Kidney (tissue), 14 donors: ENCODE measurements around the gene RPS6KL1. TPM values are rescaled to one million over a fixed set of nuclear protein-coding genes. Genes with fewer than 3 reads are reported as not detected.

ENCODE experiments used
- DNase-seq, 5 donors: peaks; one replicate each; pipeline ENCODE4 v3.0.0-alpha.2; 2013 to 2020
- FAIRE-seq: peaks from 2 replicates; lab custom pipeline; 2012; peaks lifted over from hg19 to GRCh38; lab: Jason Lieb, UNC
- H3K27ac ChIP-seq, 2 donors: one replicate each; pipeline ENCODE4 v1.7.0; 2013; ENCODE audit warnings: low read depth in 2 of 2, low read length in 2 of 2, inconsistent platforms in 1 of 2
- H3K27me3 ChIP-seq: one replicate; pipeline ENCODE4 v1.7.1; 2013; ENCODE audit warnings: low read length, inconsistent platforms; ENCODE audit not compliant: control insufficient read depth, insufficient read depth
- H3K36me3 ChIP-seq, 3 donors: one replicate each; pipeline versions ENCODE4 v1.7.0 to v1.7.1; 2013; ENCODE audit warnings: low read length in 3 of 3, control low read depth in 1 of 3, inconsistent platforms in 1 of 3; ENCODE audit not compliant: insufficient read depth in 3 of 3, control insufficient read depth in 2 of 3
- H3K4me1 ChIP-seq, 3 donors: one replicate each; pipeline versions ENCODE4 v1.7.0 to v1.7.1; 2013; ENCODE audit warnings: low read length in 3 of 3, inconsistent platforms in 1 of 3, low read depth in 1 of 3; ENCODE audit not compliant: control insufficient read depth in 2 of 3, insufficient read depth in 2 of 3
- H3K4me3 ChIP-seq, 3 donors: one replicate each; pipeline versions ENCODE4 v1.7.0 to v1.8.1; 2013; ENCODE audit warnings: low read length in 3 of 3, control low read depth in 1 of 3, inconsistent platforms in 1 of 3
- H3K9ac ChIP-seq, 3 donors: one replicate each; pipeline versions ENCODE4 v1.7.0 to v1.7.1; 2013; ENCODE audit warnings: low read length in 3 of 3, control low read depth in 1 of 3, inconsistent platforms in 1 of 3
- H3K9me3 ChIP-seq, 3 donors: one replicate each; pipeline versions ENCODE4 v1.7.0 to v1.7.1; 2013; ENCODE audit warnings: low read length in 3 of 3, control low read depth in 1 of 3, inconsistent platforms in 1 of 3; ENCODE audit not compliant: control insufficient read depth in 2 of 3, insufficient read depth in 1 of 3
- intact Hi-C: fragments of 100-400 bp; cut with DNase I; formaldehyde crosslinking; loops from one replicate; pipeline ENCODE4 v1.11.1; 2022
- polyA plus RNA-seq: library from polyadenylated mRNA; stranded (reverse); fragments of 350-450 nt; fragmentation: Illumina TruSeq; extraction: RNeasy Lipid Tissue Mini Kit (QIAGEN cat#74804); gene quantifications from one replicate; pipeline ENCODE4 v1.2.3, GENCODE V29; 2014; ENCODE audit warnings: low read depth, low replicate concordance; ENCODE audit not compliant: insufficient read depth
- total RNA-seq: library from RNA; stranded (reverse); fragmentation: NEBNext Ultra II Directional; extraction: Animal tissue kit (Norgen Biotek cat#: 25700); gene quantifications from one replicate; pipeline ENCODE4 v1.2.1, GENCODE V29; 2021
- TF ChIP-seq, protein P1 (sequence below): IDR thresholded peaks from 3 replicates; pipeline ENCODE4 v1.5.1; 2012; ENCODE audit warnings: mild to moderate bottlenecking, moderate library complexity, borderline replicate concordance; ENCODE audit not compliant: insufficient read depth; ENCODE audit errors: extremely low read depth
- donor health status: control.
- donor health status: control.
- donor health status: control.
- donor health status: control.
- donor health status: control.
- donor health status: DM: yes; HTN: yes; CAD: no.
- donor health status: Normal renal cell carcinoma (clear cell type).

Gene RPS6KL1
- total and polyA plus RNA-seq, 2 donors from 2014 or later, result 3.7 to 7.9 TPM

DNA sequence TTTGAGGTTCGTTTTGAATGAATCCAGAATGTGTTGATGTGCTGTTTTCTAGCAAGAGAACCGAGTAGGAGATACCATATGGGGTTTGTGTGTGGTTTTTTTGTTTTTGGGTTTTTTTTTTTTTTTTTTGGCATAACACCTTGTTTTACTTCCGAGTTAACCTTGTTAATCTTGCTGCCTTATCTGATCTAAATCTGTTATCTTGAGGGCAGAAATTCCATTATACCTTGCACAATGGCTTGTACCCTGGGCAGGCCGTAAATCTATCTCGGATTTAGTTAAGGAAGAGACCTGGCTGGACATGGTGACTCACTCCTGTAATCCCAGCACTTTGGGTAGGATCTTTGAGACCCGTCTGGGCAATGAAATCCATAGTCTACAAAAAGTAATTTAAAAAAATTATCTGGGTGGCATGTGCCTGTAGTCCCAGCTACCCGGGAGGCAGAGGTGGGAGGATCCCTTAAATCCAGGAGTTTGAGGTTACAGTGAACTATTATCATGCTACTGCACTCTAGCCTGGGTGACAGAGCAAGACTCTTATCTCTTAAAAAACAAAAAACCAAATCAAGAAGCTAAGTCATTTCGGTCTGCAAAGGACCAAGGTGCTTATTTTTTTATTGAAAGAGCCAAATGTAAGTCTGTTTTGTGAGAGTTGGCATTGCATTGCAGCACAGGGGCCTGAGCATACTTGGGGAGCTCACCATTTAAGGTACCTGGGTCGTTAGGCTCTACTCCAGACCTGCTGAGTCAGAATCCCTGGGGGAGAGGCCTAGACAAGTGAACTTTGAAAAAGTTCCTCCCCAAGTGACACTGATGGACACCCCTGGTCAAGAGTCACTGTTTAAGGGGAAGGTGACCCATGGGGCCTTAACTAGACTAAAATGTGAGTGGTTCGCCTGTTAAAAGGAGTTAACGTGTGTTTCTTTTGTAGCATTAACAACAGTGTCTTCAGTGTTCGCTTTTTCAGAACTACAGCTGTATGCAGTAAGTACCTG, 34.6 kb downstream of the RPS6KL1 start:
- H3K27me3 ChIP-seq, result no peaks in the 10 kb centered on the region
- H3K9ac ChIP-seq, result no peak overlapping the region
- intact Hi-C loops, result no loop called here
- peaks cover 2 to 18% (median 15%) of the 10 kb centered on the region in 3 donors for H3K4me1 ChIP-seq
- peaks cover 6 to 28% (median 24%) of the 10 kb centered on the region in 3 donors for H3K36me3 ChIP-seq
- H3K27ac ChIP-seq, result no peak overlapping the region
- DNase-seq (no peak), FAIRE-seq (no peak)
- TF ChIP-seq, protein P1, sequence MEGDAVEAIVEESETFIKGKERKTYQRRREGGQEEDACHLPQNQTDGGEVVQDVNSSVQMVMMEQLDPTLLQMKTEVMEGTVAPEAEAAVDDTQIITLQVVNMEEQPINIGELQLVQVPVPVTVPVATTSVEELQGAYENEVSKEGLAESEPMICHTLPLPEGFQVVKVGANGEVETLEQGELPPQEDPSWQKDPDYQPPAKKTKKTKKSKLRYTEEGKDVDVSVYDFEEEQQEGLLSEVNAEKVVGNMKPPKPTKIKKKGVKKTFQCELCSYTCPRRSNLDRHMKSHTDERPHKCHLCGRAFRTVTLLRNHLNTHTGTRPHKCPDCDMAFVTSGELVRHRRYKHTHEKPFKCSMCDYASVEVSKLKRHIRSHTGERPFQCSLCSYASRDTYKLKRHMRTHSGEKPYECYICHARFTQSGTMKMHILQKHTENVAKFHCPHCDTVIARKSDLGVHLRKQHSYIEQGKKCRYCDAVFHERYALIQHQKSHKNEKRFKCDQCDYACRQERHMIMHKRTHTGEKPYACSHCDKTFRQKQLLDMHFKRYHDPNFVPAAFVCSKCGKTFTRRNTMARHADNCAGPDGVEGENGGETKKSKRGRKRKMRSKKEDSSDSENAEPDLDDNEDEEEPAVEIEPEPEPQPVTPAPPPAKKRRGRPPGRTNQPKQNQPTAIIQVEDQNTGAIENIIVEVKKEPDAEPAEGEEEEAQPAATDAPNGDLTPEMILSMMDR, result no peak
- no peak overlapping the region for H3K4me3 ChIP-seq
- H3K9me3 ChIP-seq, result no peaks in the 10 kb centered on the region

DNA sequence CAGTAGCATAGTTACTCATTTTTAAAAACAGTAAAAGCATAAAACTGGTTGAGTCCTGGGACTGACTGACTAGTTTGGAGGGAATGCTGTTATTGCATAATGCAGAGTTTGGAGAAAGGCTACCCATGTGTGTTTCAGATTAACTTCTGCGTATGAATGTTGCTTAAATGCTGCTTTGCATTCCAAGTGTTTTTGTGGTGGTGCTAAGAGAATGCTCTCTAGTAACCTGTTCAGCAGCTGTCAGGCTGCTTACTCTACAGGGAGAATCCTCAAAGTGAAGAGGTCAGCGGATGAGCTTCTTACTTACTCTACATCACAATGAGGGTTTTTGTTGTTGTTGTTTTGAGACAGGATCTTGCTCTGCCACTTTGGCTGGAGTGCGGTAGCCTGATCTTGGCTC, 37.1 kb downstream of the RPS6KL1 start:
- DNase-seq (no peak), FAIRE-seq (no peak)
- Histone ChIP-seq H3K36me3 (peaks cover 3 to 14% (median 12%) of the 10 kb centered on the region in 3 donors), H3K9me3 (no peaks in the 10 kb centered on the region), H3K4me1 (peaks cover 2 to 22% (median 20%) of the 10 kb centered on the region in 3 donors), H3K27me3 (no peaks in the 10 kb centered on the region), H3K27ac (no peak overlapping the region), H3K9ac (no peak overlapping the region), H3K4me3 (no peak overlapping the region)
- TF ChIP-seq, protein P1, result no peak
- intact Hi-C loops, result no loop called here

DNA sequence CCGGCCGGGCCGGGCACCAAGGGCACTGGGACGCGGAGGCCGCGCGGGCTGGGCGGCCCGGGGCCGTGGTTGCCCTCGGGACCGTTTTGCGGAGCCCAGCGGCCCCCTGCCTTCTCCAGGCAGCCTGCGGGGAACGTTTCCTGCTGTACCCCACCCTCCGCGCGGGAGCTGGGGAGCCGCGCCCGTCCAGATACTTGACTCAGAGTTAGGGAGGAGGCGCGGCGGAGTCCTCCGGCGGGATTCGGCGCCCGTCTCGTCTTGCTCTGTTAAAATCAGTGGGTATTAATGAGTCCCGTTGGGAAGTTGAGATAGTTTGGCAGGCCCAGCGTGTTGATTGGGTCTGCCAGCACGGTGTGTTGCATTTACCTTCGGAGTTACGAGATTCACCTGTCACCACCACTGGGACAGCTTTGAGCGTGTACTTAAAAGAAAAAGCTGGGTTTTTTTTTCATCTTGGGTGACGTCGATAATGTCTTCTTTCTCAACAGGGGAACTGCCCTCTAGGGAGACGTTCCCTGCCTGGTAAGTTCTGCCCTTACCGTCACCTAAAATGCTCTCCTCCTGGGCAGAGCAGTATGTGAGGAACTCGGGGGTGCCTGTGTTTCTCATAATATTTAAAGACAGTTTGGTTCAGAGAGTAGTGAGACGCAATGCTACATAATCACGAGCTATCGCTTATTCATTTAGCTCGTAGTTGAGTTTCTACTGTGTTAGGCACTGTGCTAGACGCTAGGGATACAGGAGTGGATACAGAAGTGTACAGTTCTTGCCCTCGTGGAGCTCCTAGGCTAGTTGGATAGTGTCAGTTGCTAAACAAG, 40.7 kb downstream of the RPS6KL1 start:
- H3K4me1 ChIP-seq, result peaks cover 2 to 24% (median 17%) of the 10 kb centered on the region in 3 donors
- peaks cover 0 to 4% (median 3%) of the 10 kb centered on the region in 3 donors for H3K36me3 ChIP-seq
- intact Hi-C loops, result no loop called here
- H3K9ac ChIP-seq, result peak overlapping the region; percentile 45 to 93 (median 90)
- DNase-seq (peak in 3 of 5 donors; percentile 59 to 69 (median 67)), FAIRE-seq (no peak)
- peak overlapping the region; percentile 92 to 98 (median 98) for H3K4me3 ChIP-seq
- H3K27me3 ChIP-seq, result no peaks in the 10 kb centered on the region
- H3K27ac ChIP-seq, result peak overlapping the region; percentile 88 to 96
- no peaks in the 10 kb centered on the region for H3K9me3 ChIP-seq
- TF ChIP-seq, protein P1, result no peak
